Esophagus squamous epithelium (tissue), 4 donors: Measurements from ENCODE around the gene ANO5.

ENCODE experiments used
- POLR2A ChIP-seq, 4 donors: fragments of 450-650 bp; IDR thresholded peaks; one replicate each; pipeline ENCODE4 v1.6.1; 2017; ENCODE audit warnings: antibody characterized with exemption in 4 of 4, mild to moderate bottlenecking in 4 of 4, moderate library complexity in 3 of 4
- TF ChIP-seq, protein P1 (sequence below), 6 experiments: fragments of 450-650 bp in 4 of 6; fragments of 200-600 bp in 2 of 6; sonication (generic) in 2 of 6; IDR thresholded peaks; one replicate each; pipeline ENCODE4 v1.5.1; 2016 to 2019; ENCODE audit warnings: antibody characterized with exemption in 6 of 6, mild to moderate bottlenecking in 4 of 6, moderate library complexity in 4 of 6

DNA sequence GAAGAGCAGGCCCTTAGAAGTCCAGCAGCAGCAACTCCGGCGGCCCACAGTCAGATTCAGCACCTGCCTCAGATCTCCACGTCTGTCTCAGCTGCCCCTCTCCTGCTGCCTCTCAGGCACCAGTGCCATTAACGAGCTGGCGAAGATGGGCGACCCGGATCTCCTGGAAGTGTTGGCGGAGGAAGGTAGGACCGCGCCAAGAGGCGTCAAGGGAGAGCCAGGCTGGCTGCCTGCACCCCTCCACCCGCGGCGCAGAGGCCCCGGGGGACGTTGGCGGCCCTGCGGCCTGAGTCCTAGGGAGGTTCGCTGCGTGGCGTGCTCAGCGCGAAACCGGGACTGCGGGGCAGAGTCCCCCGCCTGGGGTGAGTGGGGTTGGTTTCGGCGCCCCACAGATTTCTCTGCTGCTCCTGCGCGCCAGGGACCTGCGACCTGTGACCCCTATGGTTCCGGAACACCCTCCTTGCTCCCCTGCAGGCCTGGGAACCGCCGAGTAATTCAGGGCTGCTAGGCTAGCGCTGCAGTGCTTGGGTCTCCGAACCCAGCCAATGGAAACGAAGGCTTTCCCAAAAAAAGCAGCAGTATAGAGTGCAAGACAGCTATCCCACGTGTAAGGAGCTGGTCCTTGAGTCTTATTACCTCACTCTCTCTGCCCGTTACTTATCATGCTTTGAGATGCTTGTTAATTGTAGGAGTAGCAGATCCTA lies 615 bp downstream of the ANO5 start:
- TF ChIP-seq, protein P1, sequence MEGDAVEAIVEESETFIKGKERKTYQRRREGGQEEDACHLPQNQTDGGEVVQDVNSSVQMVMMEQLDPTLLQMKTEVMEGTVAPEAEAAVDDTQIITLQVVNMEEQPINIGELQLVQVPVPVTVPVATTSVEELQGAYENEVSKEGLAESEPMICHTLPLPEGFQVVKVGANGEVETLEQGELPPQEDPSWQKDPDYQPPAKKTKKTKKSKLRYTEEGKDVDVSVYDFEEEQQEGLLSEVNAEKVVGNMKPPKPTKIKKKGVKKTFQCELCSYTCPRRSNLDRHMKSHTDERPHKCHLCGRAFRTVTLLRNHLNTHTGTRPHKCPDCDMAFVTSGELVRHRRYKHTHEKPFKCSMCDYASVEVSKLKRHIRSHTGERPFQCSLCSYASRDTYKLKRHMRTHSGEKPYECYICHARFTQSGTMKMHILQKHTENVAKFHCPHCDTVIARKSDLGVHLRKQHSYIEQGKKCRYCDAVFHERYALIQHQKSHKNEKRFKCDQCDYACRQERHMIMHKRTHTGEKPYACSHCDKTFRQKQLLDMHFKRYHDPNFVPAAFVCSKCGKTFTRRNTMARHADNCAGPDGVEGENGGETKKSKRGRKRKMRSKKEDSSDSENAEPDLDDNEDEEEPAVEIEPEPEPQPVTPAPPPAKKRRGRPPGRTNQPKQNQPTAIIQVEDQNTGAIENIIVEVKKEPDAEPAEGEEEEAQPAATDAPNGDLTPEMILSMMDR (IDR thresholded peaks at IDR 0.05) = no peak
- TF ChIP-seq POLR2A (IDR thresholded peaks at IDR 0.05) = no peak
